ENCODE data around the gene TAC4.

Gene TAC4

GRCh38 chr17:49872754-49873377, 25.0 kb upstream of the TAC4 start:
- no peak for DNase-seq

GRCh38 chr17:49871211-49871610, 23.3 kb upstream of the TAC4 start:
- no peak for DNase-seq

DNA sequence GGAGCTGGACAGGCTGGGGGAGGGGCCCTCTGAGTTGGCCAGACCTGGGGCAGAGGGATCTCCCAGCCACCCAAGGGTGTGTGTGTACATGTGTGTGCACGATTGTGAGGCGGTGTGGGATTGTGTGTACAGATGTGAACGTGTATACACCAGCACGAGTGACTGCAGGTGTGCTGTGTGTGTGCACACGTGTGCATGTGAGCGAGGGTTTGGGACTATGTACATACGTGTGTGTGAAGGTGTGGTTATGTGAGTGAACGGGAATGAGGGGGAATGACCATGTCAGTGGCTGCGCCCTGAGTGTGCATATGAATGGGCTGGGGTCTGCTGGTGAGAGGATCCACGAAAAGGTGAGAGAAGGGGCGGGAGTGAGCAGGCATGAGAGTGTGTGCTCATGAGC, 22.4 kb upstream of the TAC4 start:
- DNase-seq, result no peak

DNA sequence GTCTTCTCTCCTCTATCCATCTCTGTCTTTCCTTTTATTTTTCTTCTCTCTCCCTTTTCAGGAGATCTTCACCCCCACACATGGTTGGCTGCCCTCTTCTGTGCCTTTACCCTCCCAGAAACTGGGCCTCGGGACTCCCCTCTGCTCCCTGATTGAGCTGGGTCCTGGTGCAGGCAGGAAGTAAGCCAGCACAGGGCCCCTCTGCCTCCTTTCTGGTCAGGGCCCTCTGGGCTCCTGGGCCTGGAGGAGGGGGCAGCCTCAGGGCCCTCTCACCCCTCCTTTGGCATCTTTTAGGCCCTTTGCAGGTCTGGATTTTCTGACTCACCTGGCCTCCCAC, 21.1 kb upstream of the TAC4 start:
- no peak for DNase-seq

GRCh38 chr17:49866882-49867413, 19.1 kb upstream of the TAC4 start:
- DNase-seq, result no peak

DNA sequence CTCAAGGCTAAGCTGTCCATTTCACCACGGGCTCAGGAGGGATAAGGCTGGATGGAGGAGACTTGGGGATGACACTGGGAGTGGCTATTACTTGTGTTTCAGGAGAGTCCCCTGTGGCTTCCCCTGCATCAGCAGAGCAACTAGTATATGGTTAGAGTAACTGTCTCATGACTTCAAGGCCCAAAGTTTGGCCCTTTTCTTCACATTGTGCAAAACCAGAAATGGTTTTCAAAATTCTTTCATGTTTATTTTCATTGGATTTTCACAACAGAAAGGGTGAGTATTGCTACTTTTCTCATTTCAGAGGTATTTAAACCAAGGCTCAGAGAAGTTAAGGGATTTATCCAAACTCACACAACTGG, 18.1 kb upstream of the TAC4 start:
- DNase-seq, result no peak

- no peak for DNase-seq
Measured at GRCh38 chr17:49862781-49863331, 15.0 kb upstream of the TAC4 start.

GRCh38 chr17:49861150-49861884, 13.4 kb upstream of the TAC4 start:
- DNase-seq, result no peak

- no peak for DNase-seq
Measured at GRCh38 chr17:49859991-49860953, 12.4 kb upstream of the TAC4 start.

GRCh38 chr17:49858796-49859195, 10.9 kb upstream of the TAC4 start:
- DNase-seq, result no peak

GRCh38 chr17:49854126-49854525, 6.3 kb upstream of the TAC4 start:
- DNase-seq, result no peak

DNA sequence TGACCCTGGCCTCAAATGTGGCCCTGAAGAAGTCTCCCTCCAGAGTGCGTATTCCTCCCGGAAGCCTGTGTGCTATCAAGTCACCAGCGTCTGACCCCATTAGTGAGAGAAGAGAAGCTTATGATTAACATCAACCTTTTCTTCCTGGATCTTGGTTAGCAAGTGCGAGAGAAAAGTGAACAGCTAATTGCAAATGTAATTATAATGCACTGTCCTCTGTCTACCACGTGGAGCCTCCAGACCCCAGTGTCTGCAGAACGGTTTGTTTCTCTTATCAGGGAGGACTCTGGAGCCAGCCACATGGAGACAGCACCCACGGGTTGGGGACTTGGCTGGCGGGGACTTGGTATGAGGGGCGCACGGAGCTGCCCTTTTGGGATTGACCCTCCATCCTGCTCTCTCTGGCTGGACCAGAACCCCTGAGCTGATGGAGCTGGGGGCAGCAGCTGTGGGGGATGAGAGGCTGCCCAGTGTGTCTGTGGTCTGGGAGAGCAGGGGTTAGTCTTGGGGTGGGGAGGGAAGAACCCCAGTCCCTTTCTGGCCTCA, 5.7 kb upstream of the TAC4 start:
- no peak for DNase-seq

GRCh38 chr17:49851387-49852291, 3.8 kb upstream of the TAC4 start:
- DNase-seq, result no peak

GRCh38 chr17:49850772-49851386, 3.0 kb upstream of the TAC4 start:
- no peak for DNase-seq

DNA sequence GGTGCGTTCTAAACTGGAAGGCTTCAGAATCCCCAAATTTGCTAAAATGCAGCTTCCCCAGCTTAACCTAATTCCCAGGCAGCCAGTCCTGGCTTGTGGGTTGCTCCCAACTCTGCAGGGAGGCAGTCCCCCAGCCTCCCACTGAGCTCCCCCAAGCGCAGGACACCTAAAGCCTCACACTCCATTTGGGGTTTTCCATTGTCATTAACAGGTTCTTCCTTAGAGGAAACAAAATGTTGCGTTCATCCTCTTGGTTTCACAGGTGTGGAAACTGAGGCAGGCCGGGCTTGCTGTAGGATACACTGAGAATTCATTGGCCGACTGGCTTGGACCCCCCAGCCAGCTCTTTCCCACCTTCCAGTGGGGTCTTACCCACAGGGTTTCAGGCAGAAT, 2.3 kb upstream of the TAC4 start:
- no peak for DNase-seq

DNA sequence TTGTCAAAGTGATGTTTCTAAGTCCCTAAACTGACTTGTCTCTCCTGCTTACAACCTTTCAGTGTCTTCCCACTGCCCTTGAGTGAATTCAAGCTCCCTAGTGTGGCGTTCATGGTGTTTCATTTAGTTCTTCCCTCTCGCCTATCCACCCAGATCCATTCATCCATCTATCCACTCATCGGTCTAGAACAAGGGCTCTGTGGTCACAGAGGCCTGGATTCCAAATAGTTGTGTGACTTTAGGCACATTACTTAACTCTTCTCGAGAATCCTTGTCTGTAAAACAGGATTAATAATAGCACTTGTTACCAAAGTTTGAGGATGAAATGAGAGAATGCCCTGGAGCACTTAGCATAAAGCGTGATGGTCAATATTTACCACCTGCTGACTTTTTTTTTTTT, 870 bp upstream of the TAC4 start:
- DNase-seq, result no peak

DNA sequence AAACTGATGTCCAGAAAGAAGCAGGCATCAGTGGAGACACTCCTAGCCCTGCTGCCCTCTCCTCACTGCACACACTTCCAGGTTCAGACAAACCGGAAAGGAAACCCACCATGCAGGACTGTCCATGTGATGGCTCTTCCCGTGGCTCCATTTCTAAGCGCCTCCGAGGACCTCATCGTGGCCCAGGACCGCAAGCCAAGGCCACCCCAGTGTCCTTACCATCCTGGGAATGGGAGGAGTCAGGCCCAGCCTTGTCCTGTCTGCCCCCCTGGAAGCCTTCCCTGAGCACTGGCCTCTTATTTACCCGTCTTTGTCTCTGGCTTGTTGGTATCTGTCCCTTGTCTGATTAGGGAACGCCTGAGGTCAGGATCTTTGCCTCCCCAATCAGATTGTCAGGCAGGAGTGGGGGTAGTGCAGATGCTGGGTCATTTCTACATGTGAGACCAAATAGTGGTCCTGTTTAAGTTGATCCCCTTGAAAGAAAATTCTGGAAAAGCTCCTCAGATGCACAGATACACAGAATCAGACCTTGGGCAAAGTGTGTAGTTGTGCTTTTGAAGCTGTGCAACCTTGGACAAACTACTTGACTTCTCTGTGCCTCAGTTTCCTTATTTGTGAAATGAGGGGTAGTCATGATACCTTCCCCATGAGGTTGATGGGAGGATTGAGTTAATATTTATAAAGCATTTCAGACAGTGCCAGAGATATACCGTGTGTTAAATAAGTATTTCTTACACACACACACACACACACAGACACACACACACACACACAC, 744 bp downstream of the TAC4 start:
- no peak for DNase-seq

GRCh38 chr17:49845321-49845720, 2.5 kb downstream of the TAC4 start:
- DNase-seq, result no peak

DNA sequence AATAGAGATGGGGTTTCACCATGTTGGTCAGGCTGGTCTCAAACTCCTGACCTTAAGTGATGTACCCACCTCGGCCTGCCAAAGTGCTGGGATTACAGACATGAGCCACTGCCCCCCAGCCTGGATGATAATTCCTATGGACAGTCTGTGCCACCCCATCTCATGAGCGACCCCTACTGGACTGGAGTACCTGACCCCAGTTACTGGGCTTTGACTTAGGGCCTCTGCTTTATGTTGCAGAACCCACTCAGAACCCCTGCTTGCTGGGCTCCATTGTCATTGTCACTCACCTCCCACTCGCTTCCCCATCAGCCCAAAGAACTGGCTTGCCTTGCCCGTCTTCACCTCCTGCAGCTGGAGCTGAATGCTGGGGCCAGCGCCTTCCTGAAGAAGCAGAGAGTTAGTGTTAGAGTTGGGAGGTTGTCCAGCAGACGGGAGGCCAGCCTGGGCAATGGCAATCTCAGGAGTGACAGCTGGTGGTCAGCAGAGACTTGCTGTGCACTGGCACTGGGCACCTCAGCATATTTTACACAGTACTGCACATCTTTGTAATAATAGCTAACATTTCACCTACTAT, 4.0 kb downstream of the TAC4 start:
- DNase-seq, result no peak

- DNase-seq, result no peak
Measured at GRCh38 chr17:49842846-49843245, 5.0 kb downstream of the TAC4 start.
